ENCODE results near the gene CEP41. TPM values are rescaled to one million over a fixed set of nuclear protein-coding genes. Genes with fewer than 3 reads are reported as not detected.

Gene CEP41
- polyA plus RNA-seq, 3 donors, result 2.9 to 8.5 (median 7.2) TPM

DNA sequence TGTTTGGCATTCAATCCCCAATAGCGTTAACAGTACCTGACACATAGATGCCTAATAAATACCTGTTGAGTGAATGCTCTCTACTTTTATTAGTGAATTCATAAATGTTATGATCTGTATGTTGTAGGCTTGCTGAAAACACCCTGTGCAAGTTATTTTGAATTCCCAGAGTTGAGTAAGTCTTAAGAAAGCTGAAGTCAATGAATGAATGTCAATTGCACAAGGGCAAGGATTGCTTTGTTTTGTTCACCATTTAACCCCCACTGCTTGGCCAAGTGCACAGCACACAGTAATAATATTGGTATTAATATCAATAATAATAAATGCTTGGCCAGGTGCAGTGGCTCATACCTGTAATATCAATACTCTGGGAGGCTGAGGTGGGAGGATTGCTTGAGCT lies 50.3 kb downstream of the CEP41 start:
- H3K9me3 Mint-ChIP-seq, result peaks cover 0 to 5% (median 2%) of the 10 kb centered on the region in 7 donors
- no peak overlapping the region for H2AFZ ChIP-seq (ENCODE audit: insufficient read depth, low read depth, low read length, poor library complexity, severe bottlenecking)
- H3K4me1 ChIP-seq (ENCODE audit: control insufficient read depth in 1 of 2, insufficient read depth in 2 of 2, low read length in 2 of 2), result peaks cover 10 to 15% of the 10 kb centered on the region in 2 donors

DNA sequence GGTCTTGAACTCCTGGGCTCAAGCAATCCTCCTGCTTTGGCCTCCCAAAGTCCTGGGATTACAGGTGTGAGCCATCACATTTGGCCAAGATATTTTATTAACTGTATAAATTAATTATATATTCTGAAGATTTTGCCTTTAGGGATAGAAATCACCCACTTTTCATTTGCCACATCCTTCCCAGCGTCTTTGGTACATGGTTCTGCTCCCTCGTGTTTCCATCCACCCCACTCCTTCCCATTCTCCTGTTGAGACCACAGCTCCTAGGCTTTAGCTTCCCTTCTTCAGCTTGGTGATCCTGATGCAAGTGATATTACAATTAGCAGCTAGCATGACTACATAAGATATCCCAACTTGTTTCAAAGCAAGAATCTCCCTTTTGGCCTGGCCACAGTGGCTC lies 52.1 kb downstream of the CEP41 start:
- H3K4me1 ChIP-seq (ENCODE audit: control insufficient read depth in 1 of 2, insufficient read depth in 2 of 2, low read length in 2 of 2), result peaks cover 15 to 19% of the 10 kb centered on the region in 2 donors
- H3K27ac ChIP-seq (ENCODE audit: low read depth in 1 of 2, low read length in 2 of 2), result no peak overlapping the region
- peaks cover 0 to 3% (median 0%) of the 10 kb centered on the region in 3 donors for H3K27me3 Mint-ChIP-seq (ENCODE audit: low read depth in 3 of 3)
- H3K36me3 ChIP-seq (replicated peaks in 1 of 2; ENCODE audit: control insufficient read depth in 1 of 2, insufficient read depth in 2 of 2, low read length in 2 of 2), result no peaks in the 10 kb centered on the region
- H3K79me2 ChIP-seq (ENCODE audit: insufficient read depth, low read length), result no peaks in the 10 kb centered on the region
- TF ChIP-seq, protein P1, sequence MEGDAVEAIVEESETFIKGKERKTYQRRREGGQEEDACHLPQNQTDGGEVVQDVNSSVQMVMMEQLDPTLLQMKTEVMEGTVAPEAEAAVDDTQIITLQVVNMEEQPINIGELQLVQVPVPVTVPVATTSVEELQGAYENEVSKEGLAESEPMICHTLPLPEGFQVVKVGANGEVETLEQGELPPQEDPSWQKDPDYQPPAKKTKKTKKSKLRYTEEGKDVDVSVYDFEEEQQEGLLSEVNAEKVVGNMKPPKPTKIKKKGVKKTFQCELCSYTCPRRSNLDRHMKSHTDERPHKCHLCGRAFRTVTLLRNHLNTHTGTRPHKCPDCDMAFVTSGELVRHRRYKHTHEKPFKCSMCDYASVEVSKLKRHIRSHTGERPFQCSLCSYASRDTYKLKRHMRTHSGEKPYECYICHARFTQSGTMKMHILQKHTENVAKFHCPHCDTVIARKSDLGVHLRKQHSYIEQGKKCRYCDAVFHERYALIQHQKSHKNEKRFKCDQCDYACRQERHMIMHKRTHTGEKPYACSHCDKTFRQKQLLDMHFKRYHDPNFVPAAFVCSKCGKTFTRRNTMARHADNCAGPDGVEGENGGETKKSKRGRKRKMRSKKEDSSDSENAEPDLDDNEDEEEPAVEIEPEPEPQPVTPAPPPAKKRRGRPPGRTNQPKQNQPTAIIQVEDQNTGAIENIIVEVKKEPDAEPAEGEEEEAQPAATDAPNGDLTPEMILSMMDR (IDR thresholded peaks at IDR 0.05), result no peak
- peaks cover 0 to 8% (median 3%) of the 10 kb centered on the region in 7 donors for H3K9me3 Mint-ChIP-seq
- H3K4me2 ChIP-seq (replicated peaks; ENCODE audit: extremely low read depth, low read length, poor library complexity, severe bottlenecking), result no peak overlapping the region
- no peaks in the 10 kb centered on the region for H3K27me3 ChIP-seq (ENCODE audit: control insufficient read depth in 2 of 2, insufficient read depth in 2 of 2, low read length in 2 of 2)
- 50% methylated on average over 1 of the region's 2 CpGs for WGBS (ENCODE audit: insufficient coverage)
- no peak overlapping the region for H3K4me3 ChIP-seq (replicated peaks in 1 of 3; ENCODE audit: low read depth in 2 of 3, low read length in 3 of 3)
- peaks cover 20% of the 10 kb centered on the region for H3K4me1 Mint-ChIP-seq
- H3K9ac ChIP-seq (ENCODE audit: insufficient read depth, low read length, poor library complexity, severe bottlenecking), result no peak overlapping the region
- H2AFZ ChIP-seq (ENCODE audit: insufficient read depth, low read depth, low read length, poor library complexity, severe bottlenecking), result no peak overlapping the region
- no peaks in the 10 kb centered on the region for H4K20me1 ChIP-seq (ENCODE audit: insufficient read depth, low read length)
- H3K36me3 Mint-ChIP-seq, result peaks cover 0 to 2% of the 10 kb centered on the region in 2 donors
- no peak overlapping the region for H3K27ac Mint-ChIP-seq
- DNase-seq, result no peak
- intact Hi-C loops (cut with micrococcal nuclease), result no loop called here
- no peaks in the 10 kb centered on the region for H3K9me3 ChIP-seq (replicated peaks in 1 of 2; ENCODE audit: control insufficient read depth in 1 of 2, insufficient read depth in 1 of 2, low read length in 2 of 2)
- H3K4me3 Mint-ChIP-seq, result no peak overlapping the region

More for the DNA sequence above, 50.3 kb downstream of the CEP41 start:
- WGBS (ENCODE audit: insufficient coverage), result no CpG with 5 or more reads among the region's 1 CpG
- Mint-ChIP-seq H3K4me1 (peaks cover 19% of the 10 kb centered on the region), H3K27ac (no peak overlapping the region), H3K4me3 (no peak overlapping the region), H3K27me3 (ENCODE audit: low read depth in 3 of 3) (peaks cover 0 to 3% (median 0%) of the 10 kb centered on the region in 3 donors), H3K36me3 (peaks cover 0 to 2% of the 10 kb centered on the region in 2 donors)
- intact Hi-C loops (cut with micrococcal nuclease), result no loop called here
- Histone ChIP-seq H3K4me2 (replicated peaks; ENCODE audit: extremely low read depth, low read length, poor library complexity, severe bottlenecking) (no peak overlapping the region), H3K9me3 (replicated peaks in 1 of 2; ENCODE audit: control insufficient read depth in 1 of 2, insufficient read depth in 1 of 2, low read length in 2 of 2) (no peaks in the 10 kb centered on the region), H3K27ac (ENCODE audit: low read depth in 1 of 2, low read length in 2 of 2) (no peak overlapping the region), H4K20me1 (ENCODE audit: insufficient read depth, low read length) (no peaks in the 10 kb centered on the region), H3K27me3 (ENCODE audit: control insufficient read depth in 2 of 2, insufficient read depth in 2 of 2, low read length in 2 of 2) (no peaks in the 10 kb centered on the region), H3K36me3 (replicated peaks in 1 of 2; ENCODE audit: control insufficient read depth in 1 of 2, insufficient read depth in 2 of 2, low read length in 2 of 2) (no peaks in the 10 kb centered on the region), H3K9ac (ENCODE audit: insufficient read depth, low read length, poor library complexity, severe bottlenecking) (no peak overlapping the region), H3K4me3 (replicated peaks in 1 of 3; ENCODE audit: low read depth in 2 of 3, low read length in 3 of 3) (no peak overlapping the region), H3K79me2 (ENCODE audit: insufficient read depth, low read length) (no peaks in the 10 kb centered on the region)
- DNase-seq, result no peak
- TF ChIP-seq, protein P1 (IDR thresholded peaks at IDR 0.05), result no peak

Measured in CD14-positive monocyte (primary cell).